Smooth muscle cell (in vitro differentiated cells): ENCODE measurements around the gene DMRTC2. TPM values are rescaled to one million over a fixed set of nuclear protein-coding genes. Genes with fewer than 3 reads are reported as not detected.

Experiments
- DNase-seq: peaks from one replicate; lab custom pipeline; 2025; ENCODE audit not compliant: unreplicated experiment; lab: John Stamatoyannopoulos, UW
- H2AFZ ChIP-seq: fragments of 200-600 bp; sonication (generic); 2 replicates; pipeline ENCODE4 v1.6.0; 2016; ENCODE audit warnings: antibody characterized with exemption, low read depth, mild to moderate bottlenecking
- H3F3A ChIP-seq: fragments of 200-600 bp; sonication (generic); 2 replicates; pipeline ENCODE4 v1.6.0; 2017; ENCODE audit warnings: antibody characterized with exemption, low read depth
- H3K27ac ChIP-seq: fragments of 200-600 bp; sonication (generic); 2 replicates; pipeline ENCODE4 v1.5.1; 2016; ENCODE audit warnings: low read depth, mild to moderate bottlenecking
- H3K27me3 ChIP-seq: fragments of 200-600 bp; sonication (generic); 2 replicates; pipeline ENCODE4 v1.6.1; 2016; ENCODE audit warnings: low read depth, mild to moderate bottlenecking
- H3K36me3 ChIP-seq: fragments of 200-600 bp; sonication (generic); 2 replicates; pipeline ENCODE4 v1.5.1; 2016; ENCODE audit warnings: low read depth
- H3K4me1 ChIP-seq: fragments of 200-600 bp; sonication (generic); 2 replicates; pipeline ENCODE4 v1.5.1; 2016; ENCODE audit warnings: low read depth
- H3K4me2 ChIP-seq: fragments of 200-600 bp; sonication (generic); 2 replicates; pipeline ENCODE4 v1.6.0; 2016; ENCODE audit warnings: mild to moderate bottlenecking
- H3K4me3 ChIP-seq: fragments of 200-600 bp; sonication (generic); 2 replicates; pipeline ENCODE4 v1.5.1; 2016; ENCODE audit warnings: mild to moderate bottlenecking
- H3K79me2 ChIP-seq: fragments of 200-600 bp; sonication (generic); 2 replicates; pipeline ENCODE4 v1.6.0; 2016; ENCODE audit warnings: low read depth, mild to moderate bottlenecking
- H3K9ac ChIP-seq: fragments of 200-600 bp; sonication (generic); 2 replicates; pipeline ENCODE4 v1.6.0; 2016; ENCODE audit warnings: low read depth
- H3K9me3 ChIP-seq: fragments of 200-600 bp; sonication (generic); replicated peaks from 2 replicates; pipeline ENCODE4 v1.5.1; 2016; ENCODE audit warnings: low read depth
- H4K20me1 ChIP-seq: fragments of 200-600 bp; sonication (generic); 2 replicates; pipeline ENCODE4 v1.6.0; 2016; ENCODE audit warnings: low read depth
- CTCF ChIP-seq: fragments of 200-600 bp; sonication (generic); IDR thresholded peaks from 2 replicates; pipeline ENCODE4 v1.5.1; 2017; ENCODE audit warnings: borderline replicate concordance, mild to moderate bottlenecking, antibody characterized with exemption; ENCODE audit not compliant: insufficient read depth, poor library complexity, severe bottlenecking
- WGBS: methylation state at CpG from one replicate; pipeline ENCODE4 v1.1.7; 2016; ENCODE audit warnings: low lambda C conversion rate; 5-methylcytosine and 5-hydroxymethylcytosine counted together
- polyA plus RNA-seq: library from polyadenylated mRNA; unstranded; fragments of >200 nt; fragmentation: Nextera tagmentation; extraction: Ambion mirVana; gene quantifications from 2 replicates; pipeline ENCODE4 v1.2.1, GENCODE V29; 2016
- total RNA-seq: library from RNA; depleted of rRNA; stranded (reverse); fragments of >200 nt; gene quantifications from 2 replicates; pipeline ENCODE4 v1.2.3, GENCODE V29; 2014

Gene DMRTC2
- total and polyA plus RNA-seq, 2 experiments from 2014 or later: not detected

- no peak overlapping the region for H3K4me3 ChIP-seq
- H3K9me3 ChIP-seq: no peaks in the 10 kb centered on the region
- no peak for TF ChIP-seq CTCF
- H3K4me1 ChIP-seq: no peaks in the 10 kb centered on the region
- no peaks in the 10 kb centered on the region for H3K36me3 ChIP-seq
- no peak overlapping the region for H3K4me2 ChIP-seq
- no peaks in the 10 kb centered on the region for H3K27me3 ChIP-seq
- 95% methylated on average over 12 of the region's 12 CpGs for WGBS
- H3K9ac ChIP-seq: no peak overlapping the region
- peaks cover 4% of the 10 kb centered on the region for H3F3A ChIP-seq
- peaks cover 55% of the 10 kb centered on the region for H4K20me1 ChIP-seq
- no peak overlapping the region for H3K27ac ChIP-seq
- DNase-seq: no peak
- peaks cover 23% of the 10 kb centered on the region for H3K79me2 ChIP-seq
- no peak overlapping the region for H2AFZ ChIP-seq
Measured at GRCh38 chr19:41888926-41889325, 44.1 kb downstream of the DMRTC2 start.

GRCh38 chr19:41889896-41890295 lies 45.1 kb downstream of the DMRTC2 start:
- no peak for TF ChIP-seq CTCF

GRCh38 chr19:41890936-41891335 lies 46.1 kb downstream of the DMRTC2 start:
- Histone ChIP-seq H3K4me2 (no peak overlapping the region), H3K79me2 (peaks cover 6% of the 10 kb centered on the region), H3K9ac (no peak overlapping the region), H2AFZ (no peak overlapping the region), H3K9me3 (no peaks in the 10 kb centered on the region), H3K4me3 (no peak overlapping the region), H4K20me1 (peaks cover 55% of the 10 kb centered on the region), H3F3A (peaks cover 4% of the 10 kb centered on the region), H3K4me1 (no peaks in the 10 kb centered on the region), H3K27me3 (no peaks in the 10 kb centered on the region), H3K36me3 (no peaks in the 10 kb centered on the region), H3K27ac (no peak overlapping the region)
- 100% methylated on average over 4 of the region's 4 CpGs for WGBS
- no peak for DNase-seq
- TF ChIP-seq CTCF: no peak

More at GRCh38 chr19:41889896-41890295, 45.1 kb downstream of the DMRTC2 start:
- no peaks in the 10 kb centered on the region for H3K27me3 ChIP-seq
- H2AFZ ChIP-seq: no peak overlapping the region
- peaks cover 55% of the 10 kb centered on the region for H4K20me1 ChIP-seq
- no peaks in the 10 kb centered on the region for H3K36me3 ChIP-seq
- no peak overlapping the region for H3K9ac ChIP-seq
- DNase-seq: no peak
- no peaks in the 10 kb centered on the region for H3K9me3 ChIP-seq
- peaks cover 17% of the 10 kb centered on the region for H3K79me2 ChIP-seq
- H3K27ac ChIP-seq: no peak overlapping the region
- 93% methylated on average over 8 of the region's 8 CpGs for WGBS
- H3K4me1 ChIP-seq: no peaks in the 10 kb centered on the region
- peaks cover 4% of the 10 kb centered on the region for H3F3A ChIP-seq
- H3K4me2 ChIP-seq: no peak overlapping the region
- H3K4me3 ChIP-seq: no peak overlapping the region

GRCh38 chr19:41892173-41892902 lies 47.5 kb downstream of the DMRTC2 start:
- no peaks in the 10 kb centered on the region for H3K36me3 ChIP-seq
- H3K79me2 ChIP-seq: no peaks in the 10 kb centered on the region
- no peaks in the 10 kb centered on the region for H3K27me3 ChIP-seq
- H2AFZ ChIP-seq: no peak overlapping the region
- TF ChIP-seq CTCF: no peak
- WGBS: 96% methylated on average over 33 of the region's 34 CpGs
- no peak overlapping the region for H3K9ac ChIP-seq
- H3K9me3 ChIP-seq: no peaks in the 10 kb centered on the region
- no peaks in the 10 kb centered on the region for H3F3A ChIP-seq
- H3K27ac ChIP-seq: no peak overlapping the region
- H3K4me3 ChIP-seq: no peak overlapping the region
- H3K4me1 ChIP-seq: no peaks in the 10 kb centered on the region
- no peak overlapping the region for H3K4me2 ChIP-seq
- no peak for DNase-seq
- H4K20me1 ChIP-seq: peaks cover 48% of the 10 kb centered on the region
